GM06990 (cell line): ENCODE measurements around the gene GRK5.

Source experiments
- DNase-seq: peaks from one replicate; pipeline ENCODE4 v3.0.0-alpha.2; 2011; ENCODE audit not compliant: insufficient read length; ENCODE audit errors: extremely low read depth
- H3K27me3 ChIP-seq: replicated peaks from 2 replicates; pipeline ENCODE4 v1.6.0; 2011; ENCODE audit warnings: low read length; ENCODE audit not compliant: control insufficient read depth, insufficient read depth
- H3K36me3 ChIP-seq: 2 replicates; pipeline ENCODE4 v1.5.1; 2011; ENCODE audit warnings: low read length; ENCODE audit not compliant: control insufficient read depth, insufficient read depth
- H3K4me3 ChIP-seq: replicated peaks from 2 replicates; pipeline ENCODE4 v1.5.1; 2011; ENCODE audit warnings: low read depth, mild to moderate bottlenecking, control low read depth, low read length
- CTCF ChIP-seq: IDR thresholded peaks from 2 replicates; pipeline ENCODE4 v1.5.1; 2011; ENCODE audit warnings: low read length, control low read depth, mild to moderate bottlenecking, inconsistent platforms; ENCODE audit not compliant: insufficient read depth, poor library complexity, severe bottlenecking

Gene GRK5

GRCh38 chr10:119283387-119283786 lies 76.0 kb downstream of the GRK5 start:
- H3K36me3 ChIP-seq: no peaks in the 10 kb centered on the region
- no peak for TF ChIP-seq CTCF
- no peaks in the 10 kb centered on the region for H3K27me3 ChIP-seq
- DNase-seq: no peak
- no peak overlapping the region for H3K4me3 ChIP-seq

- peak; percentile 36 for DNase-seq
- Histone ChIP-seq H3K4me3 (no peak overlapping the region), H3K27me3 (no peaks in the 10 kb centered on the region), H3K36me3 (no peaks in the 10 kb centered on the region)
- no peak for TF ChIP-seq CTCF
These were observed 76.4 kb downstream of the GRK5 start for GRCh38 chr10:119283818-119284217.

GRCh38 chr10:119284679-119285096 lies 77.3 kb downstream of the GRK5 start:
- DNase-seq: no peak
- H3K27me3 ChIP-seq: no peaks in the 10 kb centered on the region

GRCh38 chr10:119285495-119286267 lies 78.3 kb downstream of the GRK5 start:
- Histone ChIP-seq H3K4me3 (peak overlapping the region; percentile 44), H3K36me3 (no peaks in the 10 kb centered on the region), H3K27me3 (no peaks in the 10 kb centered on the region)
- no peak for DNase-seq
- TF ChIP-seq CTCF: no peak

More at GRCh38 chr10:119284679-119285096, 77.3 kb downstream of the GRK5 start:
- H3K36me3 ChIP-seq: no peaks in the 10 kb centered on the region
- no peak for TF ChIP-seq CTCF
- no peak overlapping the region for H3K4me3 ChIP-seq

GRCh38 chr10:119286516-119286915 lies 79.1 kb downstream of the GRK5 start:
- H3K4me3 ChIP-seq: no peak overlapping the region
- TF ChIP-seq CTCF: no peak
- H3K36me3 ChIP-seq: no peaks in the 10 kb centered on the region
- no peak for DNase-seq
- no peaks in the 10 kb centered on the region for H3K27me3 ChIP-seq

GRCh38 chr10:119286983-119287633 lies 79.7 kb downstream of the GRK5 start:
- H3K36me3 ChIP-seq: no peaks in the 10 kb centered on the region
- no peak overlapping the region for H3K4me3 ChIP-seq
- TF ChIP-seq CTCF: no peak

More at GRCh38 chr10:119286983-119287633, 79.7 kb downstream of the GRK5 start:
- H3K27me3 ChIP-seq: no peaks in the 10 kb centered on the region
- DNase-seq: no peak
